Fibroblast of the aortic adventitia (primary cell): ENCODE data around the gene PTGES2. TPM values are rescaled to one million over a fixed set of nuclear protein-coding genes. Genes with fewer than 3 reads are reported as not detected.
"Not testable (repeated sequence)": the region's sequence is repeated elsewhere in the genome, so short reads cannot be mapped to it uniquely, and the experiment has no call there.

Experiments
- DNase-seq: peaks from one replicate; pipeline ENCODE4 v3.0.0-alpha.2; 2010; ENCODE audit warnings: low read depth
- H3K4me3 ChIP-seq: 2 replicates; pipeline ENCODE4 v1.5.1; 2011; ENCODE audit warnings: low read depth, mild to moderate bottlenecking, control low read depth, low read length, moderate library complexity
- total RNA-seq: library from RNA; depleted of rRNA; stranded (reverse); fragments of >200 nt; gene quantifications from 2 replicates; pipeline ENCODE4 v1.2.3, GENCODE V29; 2012; ENCODE audit warnings: low replicate concordance
- TF ChIP-seq, protein P1 (sequence below): IDR thresholded peaks from 2 replicates; pipeline ENCODE4 v1.5.1; 2011; ENCODE audit warnings: mild to moderate bottlenecking, low read length, control low read depth, inconsistent platforms; ENCODE audit not compliant: insufficient read depth

Gene PTGES2
- total RNA-seq, 1 donor = 40.8 TPM

DNA sequence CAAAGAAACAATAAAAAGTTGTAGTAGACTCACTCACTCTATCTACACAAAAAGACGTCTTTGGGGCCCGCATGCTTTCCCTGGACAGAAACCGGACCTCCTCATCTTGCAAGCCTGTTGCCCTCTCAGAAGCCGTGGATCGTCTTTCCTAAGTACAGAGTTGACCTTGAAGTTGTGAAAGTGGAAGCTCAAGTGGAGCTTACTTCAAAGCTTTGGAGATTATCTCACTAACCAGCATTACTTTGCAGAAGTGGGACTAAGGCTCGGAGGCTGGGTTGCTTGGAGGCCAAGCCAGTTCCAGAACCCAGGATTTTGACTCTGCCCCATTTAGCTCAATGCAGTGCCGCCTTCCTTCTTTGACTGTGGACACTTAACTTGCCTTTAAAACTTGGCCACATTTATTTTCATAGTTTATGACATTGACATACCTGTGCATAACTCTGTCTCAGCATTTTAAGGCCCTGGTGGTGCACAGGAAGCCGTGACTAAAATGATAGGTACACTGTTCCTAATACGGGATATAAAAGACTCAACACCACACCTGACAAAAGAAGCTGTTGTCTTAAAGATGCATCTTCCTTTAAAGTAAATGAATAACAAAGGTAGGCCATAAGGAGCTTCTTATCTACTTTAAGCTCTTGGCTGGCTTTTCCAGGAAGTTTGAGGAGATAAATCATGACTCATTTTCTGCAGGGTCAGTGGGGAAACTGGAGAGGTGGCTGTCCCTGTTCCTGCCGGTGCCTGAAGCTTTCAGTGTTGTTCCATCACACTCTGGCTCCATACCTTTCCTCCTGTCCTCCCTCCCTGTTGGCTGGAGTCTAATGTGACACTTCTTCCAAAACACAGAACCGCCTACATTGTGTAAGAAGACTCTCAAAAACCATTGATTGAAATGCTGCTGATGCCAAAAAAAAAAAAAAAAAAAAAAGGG is 48.8 kb downstream of the PTGES2 start:
- no peak overlapping the region for H3K4me3 ChIP-seq
- TF ChIP-seq, protein P1, sequence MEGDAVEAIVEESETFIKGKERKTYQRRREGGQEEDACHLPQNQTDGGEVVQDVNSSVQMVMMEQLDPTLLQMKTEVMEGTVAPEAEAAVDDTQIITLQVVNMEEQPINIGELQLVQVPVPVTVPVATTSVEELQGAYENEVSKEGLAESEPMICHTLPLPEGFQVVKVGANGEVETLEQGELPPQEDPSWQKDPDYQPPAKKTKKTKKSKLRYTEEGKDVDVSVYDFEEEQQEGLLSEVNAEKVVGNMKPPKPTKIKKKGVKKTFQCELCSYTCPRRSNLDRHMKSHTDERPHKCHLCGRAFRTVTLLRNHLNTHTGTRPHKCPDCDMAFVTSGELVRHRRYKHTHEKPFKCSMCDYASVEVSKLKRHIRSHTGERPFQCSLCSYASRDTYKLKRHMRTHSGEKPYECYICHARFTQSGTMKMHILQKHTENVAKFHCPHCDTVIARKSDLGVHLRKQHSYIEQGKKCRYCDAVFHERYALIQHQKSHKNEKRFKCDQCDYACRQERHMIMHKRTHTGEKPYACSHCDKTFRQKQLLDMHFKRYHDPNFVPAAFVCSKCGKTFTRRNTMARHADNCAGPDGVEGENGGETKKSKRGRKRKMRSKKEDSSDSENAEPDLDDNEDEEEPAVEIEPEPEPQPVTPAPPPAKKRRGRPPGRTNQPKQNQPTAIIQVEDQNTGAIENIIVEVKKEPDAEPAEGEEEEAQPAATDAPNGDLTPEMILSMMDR = no peak
- DNase-seq = peak; percentile 58

DNA sequence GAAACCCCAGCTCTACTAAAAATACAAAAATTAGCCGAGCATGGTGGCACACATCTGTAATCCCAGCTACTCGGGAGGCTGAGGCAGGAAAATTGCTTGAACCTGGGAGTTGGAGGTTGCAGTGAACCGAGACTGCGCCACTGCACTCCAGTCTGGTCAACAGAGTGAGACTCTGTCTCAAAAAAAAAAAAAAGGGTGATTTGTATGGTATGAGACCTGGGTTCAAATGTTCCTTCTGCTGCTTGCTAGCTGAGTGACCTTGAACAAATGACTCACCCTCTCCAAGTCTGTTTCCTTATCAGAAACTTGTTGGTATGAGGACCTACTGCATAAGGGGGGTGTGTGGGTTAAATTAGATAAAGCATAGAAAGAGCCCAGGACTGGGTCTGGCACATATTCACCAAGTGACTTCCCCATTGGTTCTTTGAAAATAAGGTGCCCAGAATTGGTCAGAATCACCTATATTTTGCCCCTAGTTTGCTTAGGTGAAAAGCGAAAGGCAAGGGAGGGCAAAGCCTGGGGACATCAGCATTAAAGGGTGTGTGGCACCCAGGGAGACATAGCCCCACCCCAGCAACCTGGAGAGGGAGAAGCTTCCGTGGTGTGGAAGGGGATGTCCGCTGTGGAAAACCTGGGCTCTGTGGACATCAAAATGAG is 49.6 kb downstream of the PTGES2 start:
- TF ChIP-seq, protein P1 = no peak
- DNase-seq = no peak
- H3K4me3 ChIP-seq = no peak overlapping the region

DNA sequence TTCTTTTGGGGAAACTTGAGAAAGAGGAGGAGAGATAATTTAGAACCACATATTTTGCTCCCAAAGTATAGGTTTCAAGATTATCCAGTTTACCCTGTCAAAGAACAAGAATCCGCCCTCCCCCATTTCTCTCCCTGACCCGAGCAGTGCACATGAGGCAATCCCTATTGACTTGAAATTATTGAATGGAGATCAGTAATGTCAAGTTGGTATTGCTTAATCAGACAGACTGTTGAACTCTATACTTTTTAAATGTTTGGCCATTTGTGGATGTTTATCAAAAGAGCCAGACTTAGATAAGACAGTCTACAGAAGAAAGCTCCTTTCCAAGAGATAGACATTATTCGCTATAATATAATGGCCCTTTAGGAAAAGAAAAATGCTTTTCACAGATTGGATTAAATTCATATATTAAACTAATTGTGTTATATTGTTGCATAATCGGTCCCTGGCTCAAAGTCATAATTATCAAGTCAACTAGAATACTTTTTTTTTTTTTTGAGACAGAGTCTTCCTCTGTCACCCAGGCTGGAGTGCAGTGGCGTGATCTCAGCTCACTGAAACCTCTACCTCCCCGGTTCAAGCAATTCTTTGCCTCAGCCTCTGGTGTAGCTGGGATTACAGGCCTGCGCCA is 54.2 kb downstream of the PTGES2 start:
- H3K4me3 ChIP-seq = no peak overlapping the region
- DNase-seq = peak; percentile 58

DNA sequence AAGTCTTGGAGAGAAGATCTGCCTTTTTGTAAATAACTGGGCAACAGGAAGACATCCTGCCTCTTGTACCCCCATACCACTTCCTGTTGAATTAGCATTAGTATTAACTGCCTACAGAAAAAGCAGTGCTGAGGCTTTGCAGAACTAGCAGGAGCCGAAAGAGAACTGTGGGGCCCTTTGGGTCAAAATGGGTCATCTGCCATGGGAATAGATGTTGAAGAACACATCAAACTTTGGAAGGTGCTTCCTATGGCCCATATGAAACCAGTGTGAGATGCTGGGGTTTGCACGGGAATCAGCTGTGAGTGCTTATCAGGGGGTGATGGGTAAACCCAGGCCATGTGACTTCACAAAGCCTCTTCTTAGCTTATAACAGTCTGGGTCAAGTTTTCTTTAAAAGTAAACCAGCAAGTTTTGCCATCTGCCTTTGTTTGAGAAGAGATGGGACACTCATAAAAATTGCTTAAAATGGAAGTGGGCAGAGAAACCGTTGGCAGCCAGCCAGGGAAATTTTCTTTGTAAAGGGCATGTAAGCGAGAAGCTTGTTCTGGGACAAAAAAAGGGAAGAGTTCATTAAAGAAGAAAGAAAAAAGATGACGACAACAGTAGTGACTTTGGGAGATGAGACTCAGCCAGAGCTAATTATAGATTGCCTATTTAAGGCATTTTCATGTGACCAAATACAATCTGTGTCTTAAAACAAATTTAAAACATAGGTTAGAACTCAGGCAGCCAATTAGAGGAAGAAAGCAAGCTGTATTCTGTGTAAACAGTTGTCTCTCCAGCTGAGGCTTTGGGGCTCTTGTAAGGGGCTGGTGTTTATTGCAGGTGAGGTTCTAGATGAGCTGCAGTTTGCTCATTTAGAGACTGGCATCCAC is 55.1 kb downstream of the PTGES2 start:
- peak; percentile 89 for DNase-seq
- TF ChIP-seq, protein P1 = no peak
- peak overlapping the region; percentile 31 for H3K4me3 ChIP-seq

More for the DNA sequence above, 54.2 kb downstream of the PTGES2 start:
- TF ChIP-seq, protein P1 = no peak

DNA sequence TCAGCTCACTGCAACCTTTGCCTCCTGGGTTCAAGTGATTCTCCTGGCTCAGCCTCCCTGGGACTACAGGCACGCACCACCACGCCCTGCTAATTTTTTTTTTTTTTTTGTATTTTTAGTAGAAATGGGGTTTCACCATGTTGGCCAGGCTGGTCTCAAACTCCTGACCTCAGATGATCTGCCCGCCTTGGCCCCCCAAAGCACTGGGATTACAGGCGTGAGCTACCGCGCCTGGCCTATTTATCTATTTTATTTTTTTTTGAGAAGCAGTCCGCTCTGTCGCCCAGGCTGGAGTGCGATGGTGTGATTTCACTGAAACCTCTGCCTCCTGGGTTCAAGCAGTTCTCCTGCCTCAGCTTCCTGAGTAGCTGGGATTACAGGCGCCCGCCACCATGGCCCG is 56.1 kb downstream of the PTGES2 start:
- not testable (repeated sequence) for H3K4me3 ChIP-seq, DNase-seq

DNA sequence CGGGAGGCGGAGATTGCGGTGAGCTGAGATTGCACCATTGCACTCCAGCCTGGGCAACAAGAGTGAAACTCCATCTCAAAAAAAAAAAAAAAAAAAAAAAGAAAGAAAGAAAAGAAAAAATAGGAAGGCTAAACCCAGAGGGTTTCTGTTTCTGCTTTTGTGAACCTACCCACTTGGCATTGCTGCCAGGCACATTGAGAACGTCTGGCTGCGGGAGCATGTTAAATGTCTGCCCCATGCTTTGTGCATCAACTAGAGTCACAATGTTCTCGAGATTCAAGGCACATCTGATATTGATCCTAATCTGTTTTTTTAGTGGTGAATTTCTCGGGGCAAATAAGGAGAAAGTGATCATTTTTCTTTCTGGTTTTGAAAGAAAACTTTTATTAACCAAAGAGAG is 56.7 kb downstream of the PTGES2 start:
- TF ChIP-seq, protein P1 = no peak
- no peak overlapping the region for H3K4me3 ChIP-seq
- no peak for DNase-seq

Other genes starting within 250 kb of the PTGES2 start
- gene ST6GALNAC6, start 228.1 kb downstream of the PTGES2 start, total RNA-seq = 26.5 and 85.0 TPM in 2 replicates
- 24.4 and 37.1 TPM in 2 replicates for gene ST6GALNAC4, start 210.7 kb downstream of the PTGES2 start, total RNA-seq
- gene PIP5KL1, start 197.0 kb downstream of the PTGES2 start, total RNA-seq = 1.6 and 2.6 TPM in 2 replicates
- gene DPM2, start 189.9 kb downstream of the PTGES2 start, total RNA-seq = 7.0 and 19.9 TPM in 2 replicates
- 32.4 and 50.3 TPM in 2 replicates for gene EEIG1, start 146.7 kb downstream of the PTGES2 start, total RNA-seq
- gene NAIF1, start 60.4 kb downstream of the PTGES2 start, total RNA-seq = 6.0 and 7.5 TPM in 2 replicates
- 15.2 and 20.2 TPM in 2 replicates for gene SLC25A25, start 59.5 kb downstream of the PTGES2 start, total RNA-seq
- not detected in 2 replicates for gene LCN2, start 21.7 kb upstream of the PTGES2 start, total RNA-seq
- 37.4 and 63.4 TPM in 2 replicates for gene BBLN, start 32.5 kb upstream of the PTGES2 start, total RNA-seq
- gene CIZ1, start 63.8 kb upstream of the PTGES2 start, total RNA-seq = 47.8 and 49.6 TPM in 2 replicates
- gene DNM1, start 75.7 kb upstream of the PTGES2 start, total RNA-seq = 28.0 and 57.4 TPM in 2 replicates
- gene GOLGA2, start 148.3 kb upstream of the PTGES2 start, total RNA-seq = 63.5 and 108 TPM in 2 replicates
- 21.5 and 35.2 TPM in 2 replicates for gene SWI5, start 148.5 kb upstream of the PTGES2 start, total RNA-seq
- 13.6 and 26.2 TPM in 2 replicates for gene TRUB2, start 194.7 kb upstream of the PTGES2 start, total RNA-seq
- gene COQ4, start 195.1 kb upstream of the PTGES2 start, total RNA-seq = 13.5 and 34.9 TPM in 2 replicates
- gene SLC27A4, start 212.8 kb upstream of the PTGES2 start, total RNA-seq = 23.5 and 27.9 TPM in 2 replicates
- 33.8 and 46.4 TPM in 2 replicates for gene URM1, start 243.6 kb upstream of the PTGES2 start, total RNA-seq